HEK293 (cell line): ENCODE measurements around the gene LRRC26.

ENCODE experiments used
- CTCF ChIA-PET: fragments of 350-600 bp; formaldehyde crosslinking; extraction: SDS; loops from one replicate; lab custom pipeline; 2021; ENCODE audit warnings: antibody characterized with exemption; lab: Yijun Ruan, JAX
- POLR2A ChIA-PET: fragments of 300-600 bp; formaldehyde crosslinking; extraction: SDS; loops from one replicate; lab custom pipeline; 2020; ENCODE audit warnings: antibody characterized with exemption, inconsistent platforms; lab: Yijun Ruan, JAX
- H3K27ac ChIP-seq: fragments of 200-500 bp; sonication (Bioruptor generic); 2 replicates; pipeline ENCODE4 v1.5.1; 2014; ENCODE audit warnings: low read depth, low read length, control low read depth, inconsistent platforms; ENCODE audit errors: extremely low read depth
- H3K36me3 ChIP-seq, 2 experiments: fragments of 200-500 bp in 1 of 2; sonication (Bioruptor generic) in 1 of 2; 1 replicate in 1 of 2; 2 replicates in 1 of 2; pipeline ENCODE4 v1.5.1; 2014 to 2017; ENCODE audit warnings: inconsistent platforms in 2 of 2, low read length in 2 of 2; ENCODE audit not compliant: control insufficient read depth in 2 of 2, insufficient read depth in 1 of 2
- H3K4me1 ChIP-seq: fragments of 200-500 bp; sonication (Bioruptor generic); 2 replicates; pipeline ENCODE4 v1.5.1; 2014; ENCODE audit warnings: mild to moderate bottlenecking, low read length, inconsistent platforms; ENCODE audit not compliant: control insufficient read depth, insufficient read depth
- H3K4me3 ChIP-seq: 2 replicates; pipeline ENCODE4 v1.5.1; 2011; ENCODE audit warnings: low read depth, mild to moderate bottlenecking, control low read depth, low read length, moderate library complexity
- H3K9me3 ChIP-seq: fragments of 200-500 bp; sonication (Bioruptor generic); 2 replicates; pipeline ENCODE4 v1.5.1; 2014; ENCODE audit warnings: low read depth, low read length, inconsistent platforms; ENCODE audit not compliant: control insufficient read depth, insufficient read depth
- AEBP2 ChIP-seq: fragments of 450-650 bp; formaldehyde crosslinking; IDR thresholded peaks from 2 replicates; pipeline ENCODE4 v1.5.1; 2016; ENCODE audit warnings: missing biosample characterization, missing genetic modification characterization, borderline replicate concordance
- EGR2 ChIP-seq: fragments of 450-650 bp; formaldehyde crosslinking; IDR thresholded peaks from 2 replicates; pipeline ENCODE4 v1.5.1; 2016; ENCODE audit warnings: low read depth, missing biosample characterization, missing genetic modification characterization
- HOXA7 ChIP-seq: sonication (generic); formaldehyde crosslinking; IDR thresholded peaks from 2 replicates; pipeline ENCODE4 v1.8.1; 2022; ENCODE audit warnings: missing genetic modification reagents, borderline replicate concordance
- SALL2 ChIP-seq: fragments of 450-650 bp; formaldehyde crosslinking; IDR thresholded peaks from 2 replicates; pipeline ENCODE4 v1.5.0; 2017; ENCODE audit warnings: missing biosample characterization, mild to moderate bottlenecking, missing genetic modification characterization, borderline replicate concordance
- TCF7L2 ChIP-seq: IDR thresholded peaks from 2 replicates; pipeline ENCODE4 v1.6.1; 2011; ENCODE audit warnings: low read depth, mild to moderate bottlenecking, inconsistent platforms, low read length, moderate library complexity, borderline replicate concordance
- YY2 ChIP-seq: fragments of 450-650 bp; formaldehyde crosslinking; IDR thresholded peaks from 2 replicates; pipeline ENCODE4 v1.5.1; 2016; ENCODE audit warnings: missing biosample characterization, missing genetic modification characterization
- ZNF112 ChIP-seq: fragments of 450-650 bp; formaldehyde crosslinking; IDR thresholded peaks from 2 replicates; pipeline ENCODE4 v1.5.0; 2017; ENCODE audit warnings: missing biosample characterization, missing genetic modification characterization
- ZNF175 ChIP-seq: fragments of 450-650 bp; formaldehyde crosslinking; IDR thresholded peaks from 2 replicates; pipeline ENCODE4 v1.5.1; 2016; ENCODE audit warnings: missing biosample characterization, missing genetic modification characterization
- ZNF24 ChIP-seq: fragments of 450-650 bp; formaldehyde crosslinking; IDR thresholded peaks from 2 replicates; pipeline ENCODE4 v1.5.1; 2016; ENCODE audit warnings: missing biosample characterization, missing genetic modification characterization
- ZNF311 ChIP-seq: fragments of 450-650 bp; formaldehyde crosslinking; IDR thresholded peaks from 2 replicates; pipeline ENCODE4 v1.5.1; 2017; ENCODE audit warnings: missing biosample characterization, missing genetic modification characterization, borderline replicate concordance
- ZNF473 ChIP-seq: fragments of 450-650 bp; formaldehyde crosslinking; IDR thresholded peaks from 2 replicates; pipeline ENCODE4 v1.5.1; 2017; ENCODE audit warnings: missing biosample characterization, missing genetic modification characterization
- ZNF561 ChIP-seq: fragments of 450-650 bp; IDR thresholded peaks from 2 replicates; pipeline ENCODE4 v1.5.1; 2018; ENCODE audit warnings: missing biosample characterization, missing genetic modification characterization, borderline replicate concordance
- ZNF610 ChIP-seq: fragments of 450-650 bp; formaldehyde crosslinking; IDR thresholded peaks from 2 replicates; pipeline ENCODE4 v1.5.1; 2016; ENCODE audit warnings: missing biosample characterization, missing genetic modification characterization, borderline replicate concordance
- ZNF654 ChIP-seq: fragments of 450-650 bp; formaldehyde crosslinking; IDR thresholded peaks from 2 replicates; pipeline ENCODE4 v1.5.1; 2016; ENCODE audit warnings: low read depth, missing biosample characterization, missing genetic modification characterization
- ZNF658 ChIP-seq: fragments of 450-650 bp; formaldehyde crosslinking; IDR thresholded peaks from 2 replicates; pipeline ENCODE4; 2016; ENCODE audit warnings: missing biosample characterization, missing genetic modification characterization
- ZNF660 ChIP-seq: fragments of 450-650 bp; IDR thresholded peaks from 2 replicates; pipeline ENCODE4 v1.5.1; 2018; ENCODE audit warnings: missing biosample characterization, mild to moderate bottlenecking, missing genetic modification characterization
- ZNF664 ChIP-seq: fragments of 450-650 bp; formaldehyde crosslinking; IDR thresholded peaks from 2 replicates; pipeline ENCODE4 v1.5.1; 2016; ENCODE audit warnings: missing biosample characterization, missing genetic modification characterization
- ZSCAN18 ChIP-seq: fragments of 450-650 bp; formaldehyde crosslinking; IDR thresholded peaks from 2 replicates; pipeline ENCODE4 v1.5.1; 2016; ENCODE audit warnings: missing biosample characterization, missing genetic modification characterization
- TF ChIP-seq, protein P1 (sequence below): fragments of 450-650 bp; formaldehyde crosslinking; IDR thresholded peaks from 2 replicates; pipeline ENCODE4 v1.5.0; 2017; ENCODE audit warnings: missing biosample characterization, missing genetic modification characterization, borderline replicate concordance
- TF ChIP-seq, protein P2 (sequence below): fragments of 450-650 bp; IDR thresholded peaks from 2 replicates; pipeline ENCODE4 v1.5.1; 2018; ENCODE audit warnings: missing biosample characterization, mild to moderate bottlenecking, missing genetic modification characterization
- TF ChIP-seq, protein P3 (sequence below): fragments of 450-650 bp; formaldehyde crosslinking; IDR thresholded peaks from 2 replicates; pipeline ENCODE4 v1.5.1; 2016; ENCODE audit warnings: missing biosample characterization, missing genetic modification characterization

Gene LRRC26

GRCh38 chr9:137130176-137130755 lies 39.6 kb downstream of the LRRC26 start:
- peak overlapping the region; percentile 66; the same call in 1 of the 2 replicates for H3K27ac ChIP-seq
- TF ChIP-seq ZNF610 (tag by site-specific recombination) (no peak), ZNF660 (tag by site-specific recombination) (0 out of 2 replicates have a peak, but pooled peaks have one; percentile 26), ZNF561 (0 out of 2 replicates have a peak, but pooled peaks have one; percentile 18), HOXA7 (CRISPR knock-in tag) (0 out of 2 replicates have a peak, but pooled peaks have one; percentile 19)
- TF ChIP-seq, all 188 proteins: peak for 3
- no peaks in the 10 kb centered on the region for H3K4me1 ChIP-seq
- POLR2A ChIA-PET: interaction anchor here (0.6 to 4.8 kb wide), 48 partner anchors 9 to 488 kb away, joined by 3 to 53 read pairs (median 6); partner anchors contain the start of genes AJM1, ANAPC2, CYSRT1 and GRIN1
- peak overlapping the region; percentile 88 for H3K4me3 ChIP-seq
- no peaks in the 10 kb centered on the region for H3K9me3 ChIP-seq
- CTCF ChIA-PET: interaction anchor here (0.7 to 2.2 kb wide), 13 partner anchors 8 to 107 kb away, joined by 3 to 9 read pairs (median 6); partner anchors contain the start of genes LRRC26 and RNF224
- H3K36me3 ChIP-seq: no peaks in the 10 kb centered on the region

DNA sequence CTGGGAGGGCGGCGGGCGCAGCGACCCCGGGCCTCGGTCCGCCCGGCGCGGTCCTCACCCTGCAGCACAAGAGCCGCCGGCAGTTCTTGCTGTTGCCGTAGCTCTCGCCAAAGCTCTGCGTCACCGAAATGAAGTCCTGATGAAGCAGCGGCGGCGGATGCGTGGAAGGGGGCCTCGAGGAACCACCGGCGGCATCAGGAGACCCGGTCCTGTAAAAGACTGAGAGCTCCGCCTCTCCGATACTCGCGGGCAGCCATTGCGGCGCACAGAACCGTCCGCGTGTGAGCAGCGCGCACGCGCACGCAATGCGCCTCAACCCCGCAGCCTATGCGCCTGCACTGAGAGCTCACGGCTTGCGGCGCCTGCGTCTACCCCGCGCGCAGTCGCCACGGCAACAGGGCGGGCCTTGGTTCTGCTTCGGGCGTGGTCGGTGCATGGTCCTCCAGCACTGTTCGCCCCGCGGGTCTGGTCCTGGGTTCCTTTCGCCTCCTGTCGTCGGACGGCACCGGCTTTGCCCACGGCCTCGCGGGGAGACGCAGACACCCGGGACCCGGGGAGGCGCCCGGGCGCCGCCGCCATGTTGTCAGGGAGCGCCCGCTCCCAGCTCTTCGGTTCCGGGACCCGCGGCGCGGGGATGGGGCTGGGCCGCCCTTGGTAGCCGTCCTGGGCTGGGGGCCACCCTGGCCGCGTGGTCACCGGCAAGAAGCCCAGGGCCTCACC lies 40.2 kb downstream of the LRRC26 start:
- CTCF ChIA-PET: interaction anchor here (0.7 to 2.2 kb wide), 12 partner anchors 9 to 220 kb away, joined by 3 to 9 read pairs (median 6); partner anchors contain the start of genes LRRC26 and RNF224
- POLR2A ChIA-PET: interaction anchor here (0.6 to 4.8 kb wide), 47 partner anchors 8 to 489 kb away, joined by 3 to 53 read pairs (median 7); partner anchors contain the start of genes AJM1, ANAPC2, CYSRT1 and GRIN1
- no peaks in the 10 kb centered on the region for H3K9me3 ChIP-seq
- no peaks in the 10 kb centered on the region for H3K36me3 ChIP-seq
- H3K4me1 ChIP-seq: no peaks in the 10 kb centered on the region
- peak overlapping the region; percentile 88 for H3K4me3 ChIP-seq
- H3K27ac ChIP-seq: peak overlapping the region; percentile 66
- TF ChIP-seq EGR2 (tag by site-specific recombination) (no peak), SALL2 (tag by site-specific recombination) (no peak), TCF7L2 (no peak), YY2 (tag by site-specific recombination) (peak; percentile 86), AEBP2 (tag by site-specific recombination) (no peak), ZNF175 (tag by site-specific recombination) (no peak), ZNF112 (no peak), ZSCAN18 (tag by site-specific recombination) (no peak), ZNF473 (no peak), ZNF311 (tag by site-specific recombination) (no peak), ZNF664 (no peak), ZNF24 (tag by site-specific recombination) (no peak), ZNF654 (tag by site-specific recombination) (no peak), ZNF658 (tag by site-specific recombination) (no peak)
- TF ChIP-seq, protein P1, sequence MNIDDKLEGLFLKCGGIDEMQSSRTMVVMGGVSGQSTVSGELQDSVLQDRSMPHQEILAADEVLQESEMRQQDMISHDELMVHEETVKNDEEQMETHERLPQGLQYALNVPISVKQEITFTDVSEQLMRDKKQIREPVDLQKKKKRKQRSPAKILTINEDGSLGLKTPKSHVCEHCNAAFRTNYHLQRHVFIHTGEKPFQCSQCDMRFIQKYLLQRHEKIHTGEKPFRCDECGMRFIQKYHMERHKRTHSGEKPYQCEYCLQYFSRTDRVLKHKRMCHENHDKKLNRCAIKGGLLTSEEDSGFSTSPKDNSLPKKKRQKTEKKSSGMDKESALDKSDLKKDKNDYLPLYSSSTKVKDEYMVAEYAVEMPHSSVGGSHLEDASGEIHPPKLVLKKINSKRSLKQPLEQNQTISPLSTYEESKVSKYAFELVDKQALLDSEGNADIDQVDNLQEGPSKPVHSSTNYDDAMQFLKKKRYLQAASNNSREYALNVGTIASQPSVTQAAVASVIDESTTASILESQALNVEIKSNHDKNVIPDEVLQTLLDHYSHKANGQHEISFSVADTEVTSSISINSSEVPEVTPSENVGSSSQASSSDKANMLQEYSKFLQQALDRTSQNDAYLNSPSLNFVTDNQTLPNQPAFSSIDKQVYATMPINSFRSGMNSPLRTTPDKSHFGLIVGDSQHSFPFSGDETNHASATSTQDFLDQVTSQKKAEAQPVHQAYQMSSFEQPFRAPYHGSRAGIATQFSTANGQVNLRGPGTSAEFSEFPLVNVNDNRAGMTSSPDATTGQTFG: no peak
- TF ChIP-seq, protein P2, sequence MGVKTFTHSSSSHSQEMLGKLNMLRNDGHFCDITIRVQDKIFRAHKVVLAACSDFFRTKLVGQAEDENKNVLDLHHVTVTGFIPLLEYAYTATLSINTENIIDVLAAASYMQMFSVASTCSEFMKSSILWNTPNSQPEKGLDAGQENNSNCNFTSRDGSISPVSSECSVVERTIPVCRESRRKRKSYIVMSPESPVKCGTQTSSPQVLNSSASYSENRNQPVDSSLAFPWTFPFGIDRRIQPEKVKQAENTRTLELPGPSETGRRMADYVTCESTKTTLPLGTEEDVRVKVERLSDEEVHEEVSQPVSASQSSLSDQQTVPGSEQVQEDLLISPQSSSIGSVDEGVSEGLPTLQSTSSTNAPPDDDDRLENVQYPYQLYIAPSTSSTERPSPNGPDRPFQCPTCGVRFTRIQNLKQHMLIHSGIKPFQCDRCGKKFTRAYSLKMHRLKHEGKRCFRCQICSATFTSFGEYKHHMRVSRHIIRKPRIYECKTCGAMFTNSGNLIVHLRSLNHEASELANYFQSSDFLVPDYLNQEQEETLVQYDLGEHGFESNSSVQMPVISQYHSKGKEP: no peak
- TF ChIP-seq, protein P3, sequence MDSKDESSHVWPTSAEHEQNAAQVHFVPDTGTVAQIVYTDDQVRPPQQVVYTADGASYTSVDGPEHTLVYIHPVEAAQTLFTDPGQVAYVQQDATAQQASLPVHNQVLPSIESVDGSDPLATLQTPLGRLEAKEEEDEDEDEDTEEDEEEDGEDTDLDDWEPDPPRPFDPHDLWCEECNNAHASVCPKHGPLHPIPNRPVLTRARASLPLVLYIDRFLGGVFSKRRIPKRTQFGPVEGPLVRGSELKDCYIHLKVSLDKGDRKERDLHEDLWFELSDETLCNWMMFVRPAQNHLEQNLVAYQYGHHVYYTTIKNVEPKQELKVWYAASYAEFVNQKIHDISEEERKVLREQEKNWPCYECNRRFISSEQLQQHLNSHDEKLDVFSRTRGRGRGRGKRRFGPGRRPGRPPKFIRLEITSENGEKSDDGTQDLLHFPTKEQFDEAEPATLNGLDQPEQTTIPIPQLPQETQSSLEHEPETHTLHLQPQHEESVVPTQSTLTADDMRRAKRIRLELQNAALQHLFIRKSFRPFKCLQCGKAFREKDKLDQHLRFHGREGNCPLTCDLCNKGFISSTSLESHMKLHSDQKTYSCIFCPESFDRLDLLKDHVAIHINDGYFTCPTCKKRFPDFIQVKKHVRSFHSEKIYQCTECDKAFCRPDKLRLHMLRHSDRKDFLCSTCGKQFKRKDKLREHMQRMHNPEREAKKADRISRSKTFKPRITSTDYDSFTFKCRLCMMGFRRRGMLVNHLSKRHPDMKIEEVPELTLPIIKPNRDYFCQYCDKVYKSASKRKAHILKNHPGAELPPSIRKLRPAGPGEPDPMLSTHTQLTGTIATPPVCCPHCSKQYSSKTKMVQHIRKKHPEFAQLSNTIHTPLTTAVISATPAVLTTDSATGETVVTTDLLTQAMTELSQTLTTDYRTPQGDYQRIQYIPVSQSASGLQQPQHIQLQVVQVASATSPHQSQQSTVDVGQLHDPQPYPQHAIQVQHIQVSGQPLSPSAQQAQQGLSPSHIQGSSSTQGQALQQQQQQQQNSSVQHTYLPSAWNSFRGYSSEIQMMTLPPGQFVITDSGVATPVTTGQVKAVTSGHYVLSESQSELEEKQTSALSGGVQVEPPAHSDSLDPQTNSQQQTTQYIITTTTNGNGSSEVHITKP (tag by site-specific recombination): no peak
